GM19351 (cell line): ENCODE data around the gene DHX58.

ENCODE experiments used
- ATAC-seq: cut with Tn5 transposase; IDR thresholded peaks from one replicate; pipeline ENCODE4 v1.9.1; 2021; ENCODE audit warnings: mild to moderate bottlenecking, moderate library complexity; ENCODE audit not compliant: unreplicated experiment

Gene DHX58

DNA sequence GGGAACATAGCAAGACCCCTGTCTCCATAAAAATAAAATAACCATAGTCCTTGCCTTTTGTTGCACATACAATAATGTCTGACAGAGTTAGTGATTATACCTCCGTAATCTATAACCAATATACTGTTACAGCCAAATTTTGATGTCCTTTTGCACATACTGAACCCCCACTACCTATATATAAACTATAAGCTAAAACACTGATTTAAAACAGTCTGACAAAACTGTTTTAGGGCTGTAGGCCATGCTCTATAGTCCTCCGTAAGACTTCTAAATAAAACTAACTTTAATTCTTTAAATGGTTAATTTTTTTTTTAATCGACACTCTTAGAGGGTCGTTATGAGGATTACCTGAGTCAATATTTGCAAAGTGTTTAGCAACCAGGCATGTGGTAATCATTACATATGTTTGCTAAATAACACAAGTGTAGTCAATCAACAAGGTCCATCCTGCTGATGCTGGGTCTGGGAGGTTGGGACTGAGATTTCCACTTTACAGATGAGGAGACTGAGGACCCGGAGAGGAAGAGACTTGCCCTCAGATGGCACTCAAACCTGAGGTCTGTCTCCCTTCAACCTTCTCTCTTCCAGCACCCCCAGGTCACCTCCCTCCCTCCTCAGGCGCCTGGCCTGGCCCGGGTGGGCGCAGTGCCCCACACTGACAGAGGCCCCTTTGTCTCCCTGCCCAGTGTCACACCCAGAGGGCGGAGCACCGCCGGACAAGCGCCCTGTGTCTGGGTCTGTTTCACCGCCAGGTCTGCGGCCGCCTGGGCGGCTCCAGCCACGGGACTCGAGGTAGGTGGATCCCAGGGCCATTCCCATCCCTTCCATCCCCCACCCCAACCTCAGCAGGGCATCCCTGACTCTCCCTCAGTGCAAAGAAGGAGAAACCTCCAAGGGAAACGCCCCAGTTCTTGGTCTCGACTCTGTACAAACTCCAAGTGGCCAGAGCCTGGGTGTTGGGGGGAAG lies 24.5 kb downstream of the DHX58 start:
- ATAC-seq, result no peak

- no peak for ATAC-seq
These were observed 25.3 kb downstream of the DHX58 start for GRCh38 chr17:42087042-42087701.

DNA sequence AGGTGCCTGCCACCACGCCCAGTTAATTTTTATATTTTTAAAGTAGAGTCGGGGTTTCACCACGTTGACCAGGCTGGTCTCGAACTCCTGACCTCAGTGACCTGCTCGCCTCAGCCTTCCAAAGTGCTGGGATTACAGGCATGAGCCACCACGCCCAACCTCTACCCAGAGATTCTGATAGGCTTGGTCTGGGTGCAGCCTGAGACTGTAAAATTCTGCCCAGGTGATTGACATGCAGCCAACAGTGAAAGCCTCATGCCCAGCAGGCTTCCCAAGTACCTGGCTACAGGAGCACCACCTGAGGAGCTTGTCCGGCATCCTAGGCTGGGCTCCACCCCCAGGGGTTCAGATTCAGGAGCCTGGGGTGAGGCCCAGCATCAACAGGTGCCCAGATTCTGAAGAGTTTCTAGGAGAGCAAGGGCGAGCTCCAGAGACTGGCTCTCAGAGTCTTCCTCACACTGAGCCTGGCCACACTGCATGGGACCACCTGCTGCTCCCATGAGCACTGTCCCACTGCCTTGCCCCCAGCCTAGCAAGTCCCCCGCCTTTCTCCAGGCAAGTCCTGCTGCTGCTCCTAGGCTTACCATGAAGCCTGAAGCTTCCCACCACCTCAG lies 30.9 kb downstream of the DHX58 start:
- no peak for ATAC-seq

DNA sequence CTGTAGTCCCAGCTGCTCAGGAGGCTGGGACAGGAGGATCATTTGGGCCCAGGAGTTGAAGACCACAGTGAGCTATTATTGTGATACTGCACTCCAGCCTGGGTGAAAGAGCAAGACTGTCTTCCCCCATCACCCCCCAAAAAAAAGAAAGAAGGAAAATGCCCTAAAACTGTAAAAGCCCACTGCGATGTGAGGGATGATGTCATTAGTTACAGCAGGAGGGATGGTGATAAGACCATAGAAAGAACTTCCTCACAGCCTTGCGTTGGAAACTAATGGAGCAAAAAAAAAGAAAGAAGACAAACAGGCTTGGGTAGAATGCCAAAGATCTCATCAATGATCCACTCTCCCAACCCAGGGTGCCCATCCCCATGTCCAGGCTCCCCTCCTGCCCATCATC lies 33.0 kb downstream of the DHX58 start:
- ATAC-seq, result no peak

- ATAC-seq, result no peak
These were observed 34.0 kb downstream of the DHX58 start for GRCh38 chr17:42078396-42079043.

DNA sequence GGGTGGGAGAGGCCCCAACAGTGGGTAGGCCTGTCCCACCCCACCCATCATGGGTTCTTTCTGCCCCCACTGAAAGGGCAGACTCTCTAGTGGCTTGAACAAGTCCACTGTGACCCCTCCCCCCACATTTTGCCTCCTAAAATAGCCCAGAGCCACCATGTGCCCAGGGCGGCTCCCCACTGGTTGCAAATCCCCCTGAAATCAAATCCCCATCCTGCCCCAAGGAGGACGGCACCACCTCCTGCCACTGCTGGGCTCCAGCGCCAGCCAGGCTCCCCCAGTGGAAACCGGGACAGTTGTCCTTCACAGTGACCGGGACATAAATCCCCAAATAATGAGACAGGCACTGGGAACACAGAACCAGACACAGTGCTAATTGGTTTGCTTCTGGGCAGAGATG lies 34.8 kb downstream of the DHX58 start:
- no peak for ATAC-seq

DNA sequence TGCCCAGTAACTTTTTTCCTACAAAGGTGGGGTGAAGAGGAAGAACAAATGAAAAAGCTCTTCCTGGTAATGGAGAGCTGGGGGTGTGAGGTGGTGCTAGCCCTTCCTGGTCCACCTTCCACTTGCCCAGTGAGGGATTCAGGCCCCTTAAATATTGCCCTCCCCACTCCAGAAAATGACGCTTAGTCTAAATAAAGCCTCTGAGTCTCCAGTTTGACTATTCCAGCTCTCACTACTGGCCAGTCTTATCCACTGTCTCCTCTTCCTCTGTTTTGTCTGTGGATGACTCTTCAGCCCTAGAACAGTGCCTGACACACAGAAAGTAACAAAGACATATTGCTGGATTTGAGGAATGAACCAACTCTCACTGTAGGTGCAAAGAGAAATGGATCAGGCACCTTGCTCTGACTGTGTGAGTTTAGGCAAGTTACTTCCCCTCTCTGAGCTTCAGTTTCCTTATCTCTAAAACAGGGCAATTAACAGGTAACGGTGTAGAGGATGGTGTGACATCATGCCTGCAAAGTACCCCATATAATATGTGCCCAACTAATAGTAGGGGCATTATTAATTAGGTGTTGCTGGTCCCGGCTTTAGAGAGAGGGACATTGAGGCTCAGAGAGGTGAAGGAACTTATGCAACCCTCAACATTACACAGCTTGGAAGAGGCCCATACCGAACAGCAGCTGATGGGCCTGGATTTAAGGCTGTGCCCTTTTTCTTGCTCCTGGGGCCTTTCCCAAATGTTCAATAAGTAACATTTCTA lies 35.5 kb downstream of the DHX58 start:
- ATAC-seq, result no peak

- no peak for ATAC-seq
These were observed 36.7 kb downstream of the DHX58 start for GRCh38 chr17:42075789-42076188.

GRCh38 chr17:42072323-42073187 lies 40.0 kb downstream of the DHX58 start:
- no peak for ATAC-seq

- no peak for ATAC-seq
These were observed 40.7 kb downstream of the DHX58 start for GRCh38 chr17:42071810-42072209.

DNA sequence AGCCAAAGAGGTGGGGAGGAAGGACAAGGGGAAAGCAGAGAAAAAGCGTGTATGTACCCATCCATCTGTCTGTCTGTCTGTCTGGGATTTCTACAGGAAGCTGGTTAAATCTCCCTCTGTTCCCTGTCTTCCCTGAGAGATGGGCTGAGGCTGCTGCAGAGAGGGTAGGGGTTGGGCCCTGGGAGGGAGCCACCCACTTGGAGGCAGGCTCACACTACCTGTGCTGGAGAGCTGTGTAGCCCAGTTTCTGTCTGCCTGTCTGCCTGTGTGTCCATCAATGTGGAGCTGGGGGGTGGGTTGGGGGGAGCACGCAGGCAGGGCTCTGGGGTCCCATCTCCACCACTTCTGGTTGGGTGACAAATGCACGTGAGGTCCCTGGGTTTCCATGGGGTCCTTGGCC lies 43.5 kb downstream of the DHX58 start:
- ATAC-seq, result no peak

- no peak for ATAC-seq
These were observed 45.0 kb downstream of the DHX58 start for GRCh38 chr17:42067371-42068091.

DNA sequence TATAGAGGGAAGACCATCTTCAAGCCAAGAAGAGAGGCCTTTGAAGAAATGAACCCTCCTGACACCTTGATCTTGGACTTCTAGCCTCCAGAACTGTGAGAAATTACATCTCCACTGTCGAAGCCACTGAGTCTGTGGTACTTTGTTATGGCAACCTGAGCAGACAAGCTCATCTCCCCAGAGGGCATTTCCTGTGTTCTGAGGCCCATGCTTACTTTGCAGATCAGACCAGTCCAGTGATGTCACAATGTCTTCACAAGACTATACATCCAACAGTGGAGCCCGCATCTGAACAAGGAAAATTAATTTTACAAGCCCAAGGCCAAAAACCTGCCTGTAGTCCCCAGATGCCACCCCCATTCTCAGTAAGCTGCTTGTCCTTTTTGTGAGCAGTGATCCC lies 47.3 kb downstream of the DHX58 start:
- no peak for ATAC-seq

DNA sequence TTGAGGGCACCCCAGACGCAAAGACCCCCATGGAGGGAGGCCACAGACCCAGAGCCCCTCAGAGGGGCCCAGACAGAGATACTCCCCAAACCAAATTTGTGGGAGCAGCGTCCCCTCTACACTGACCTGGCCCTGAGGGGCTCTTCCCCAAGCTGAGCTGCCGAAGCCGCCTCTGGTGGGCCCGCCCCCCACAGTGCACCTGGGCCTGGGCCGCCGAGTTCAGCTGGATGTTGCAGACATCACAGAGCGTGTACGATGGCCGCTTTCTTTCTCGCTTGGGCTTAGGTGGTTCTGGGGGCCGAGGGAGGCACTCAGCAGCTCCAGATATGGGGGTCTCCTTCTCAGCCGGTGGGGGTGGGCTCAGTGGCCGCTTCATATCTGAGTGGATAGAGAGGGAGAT lies 49.8 kb downstream of the DHX58 start:
- ATAC-seq, result no peak

GRCh38 chr17:42061646-42062487 lies 50.6 kb downstream of the DHX58 start:
- ATAC-seq, result no peak

- no peak for ATAC-seq
These were observed 52.3 kb downstream of the DHX58 start for GRCh38 chr17:42060231-42060630.

DNA sequence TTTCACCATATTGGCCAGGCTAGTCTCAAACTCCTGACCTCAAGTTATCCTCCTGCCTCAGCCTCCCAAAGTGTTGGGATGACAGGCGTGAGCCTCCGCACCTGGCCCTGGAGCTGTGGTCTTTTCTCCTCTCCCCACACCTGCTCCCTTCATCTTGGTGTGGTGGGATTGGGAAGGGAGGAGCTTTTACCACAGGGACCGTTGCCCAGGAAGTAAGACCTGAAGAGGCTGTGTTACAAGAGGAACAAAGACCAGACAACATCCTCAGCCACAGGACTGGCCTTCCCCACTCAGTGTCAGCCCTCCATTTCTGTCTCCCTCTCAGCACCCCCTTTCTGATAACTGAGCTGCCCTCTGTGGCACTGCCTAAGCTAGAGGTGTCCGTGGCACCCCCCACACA lies 52.7 kb downstream of the DHX58 start:
- no peak for ATAC-seq

DNA sequence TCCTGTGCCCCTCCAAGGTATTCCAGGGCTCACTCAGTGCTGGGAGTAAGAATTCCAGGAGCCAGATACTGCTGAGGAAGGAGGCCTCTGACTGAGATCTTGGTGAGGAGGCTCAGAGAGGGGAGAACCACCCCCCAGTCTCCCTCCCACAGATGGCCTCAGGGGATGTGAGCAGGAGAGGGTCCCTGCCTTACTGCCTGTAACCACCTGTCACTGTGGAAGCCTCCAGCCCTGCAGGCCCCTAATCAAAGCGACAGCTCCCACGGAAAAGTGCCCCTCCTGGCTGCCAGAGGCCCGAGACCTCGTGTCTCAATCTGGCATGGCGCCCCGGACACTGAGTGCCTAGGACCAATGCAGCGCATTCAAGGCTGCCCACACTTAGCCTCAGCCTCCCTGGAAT lies 54.5 kb downstream of the DHX58 start:
- ATAC-seq, result no peak
